ENCODE measurements around the gene KREMEN1. TPM values are rescaled to one million over a fixed set of nuclear protein-coding genes. Genes with fewer than 3 reads are reported as not detected.

The KREMEN1 gene
- total RNA-seq, 1 experiment from 2014 or later = 31.9 TPM

DNA sequence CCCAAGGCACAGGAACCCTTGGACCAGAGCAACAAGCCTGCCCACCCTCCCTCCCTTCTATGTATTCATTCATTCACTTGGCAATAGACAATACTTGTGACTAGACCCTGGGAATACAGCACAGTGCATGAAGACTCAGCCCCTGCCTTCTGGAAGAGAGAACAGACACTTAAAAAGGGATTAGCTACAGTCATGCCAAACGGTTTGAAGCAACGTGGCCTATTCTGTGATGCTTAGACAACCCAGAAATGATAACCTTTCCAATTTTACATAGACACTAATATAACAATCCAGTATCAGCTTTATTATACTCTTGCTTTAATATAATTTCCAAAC, 52.6 kb downstream of the KREMEN1 start:
- Histone ChIP-seq H3K4me1 (ENCODE audit: control insufficient read depth in 1 of 2, insufficient read depth in 2 of 2, low read length in 2 of 2) (no peaks in the 10 kb centered on the region), H2AFZ (ENCODE audit: low read depth, low read length, poor library complexity, severe bottlenecking) (no peak overlapping the region), H3K27ac (ENCODE audit: low read depth, low read length) (no peak overlapping the region), H3K4me3 (replicated peaks in 1 of 2; ENCODE audit: low read depth in 1 of 2, low read length in 2 of 2) (no peak overlapping the region), H3K9ac (ENCODE audit: low read length) (no peak overlapping the region), H3K4me2 (ENCODE audit: low read length) (no peak overlapping the region), H3K79me2 (ENCODE audit: insufficient read depth, low read length) (no peaks in the 10 kb centered on the region), H3K9me3 (ENCODE audit: control insufficient read depth in 1 of 2, insufficient read depth in 1 of 2, low read depth in 1 of 2, low read length in 2 of 2) (no peaks in the 10 kb centered on the region), H3K27me3 (ENCODE audit: insufficient read depth, low read length) (no peaks in the 10 kb centered on the region), H3K9me2 (ENCODE audit: insufficient read depth) (no peaks in the 10 kb centered on the region), H4K20me1 (ENCODE audit: insufficient read depth) (no peaks in the 10 kb centered on the region), H3K36me3 (ENCODE audit: control insufficient read depth in 1 of 2, insufficient read depth in 2 of 2, low read length in 2 of 2) (no peaks in the 10 kb centered on the region; a peak in 1 of 4 replicates)
- POLR2A ChIA-PET = no interaction called here
- no TSS peak for BruUV-seq (replicated peaks)
- CTCF ChIA-PET = no interaction called here
- DNase-seq (ENCODE audit: low read depth, low spot score) = no peak
- intact Hi-C loops (cut with micrococcal nuclease) = no loop called here
- no peak for ATAC-seq
- RAD21 ChIA-PET (ENCODE audit: low non-redundant PET in 1 of 2, low total read pairs in 2 of 2, uncharacterized antibody in 2 of 2, unreplicated experiment in 2 of 2) = no interaction called here
- TF ChIP-seq ZFX (IDR thresholded peaks at IDR 0.05) (no peak), CBX3 (IDR thresholded peaks at IDR 0.05; ENCODE audit: low read depth) (no peak), POLR2AphosphoS5 (IDR thresholded peaks at IDR 0.05; ENCODE audit: low read depth, low read length) (no peak), SP1 (IDR thresholded peaks at IDR 0.05; ENCODE audit: low read depth) (no peak), EZH2 (IDR thresholded peaks at IDR 0.05) (no peak), EGR1 (IDR thresholded peaks at IDR 0.05; ENCODE audit: low read depth) (no peak), ELF1 (IDR thresholded peaks at IDR 0.05; ENCODE audit: borderline replicate concordance, low read depth) (no peak), JUND (IDR thresholded peaks at IDR 0.05) (no peak), EZH2phosphoT487 (IDR thresholded peaks at IDR 0.05; ENCODE audit: borderline replicate concordance) (no peak), RAD21 (IDR thresholded peaks at IDR 0.05; ENCODE audit: low read depth) (no peak), YY1 (IDR thresholded peaks at IDR 0.05; ENCODE audit: extremely low read depth, insufficient replicate concordance, low read depth, low read length) (no peak), SIN3A (IDR thresholded peaks at IDR 0.05; ENCODE audit: low read depth) (no peak), TCF7L2 (IDR thresholded peaks at IDR 0.05; ENCODE audit: borderline replicate concordance, extremely low read depth, insufficient read depth, insufficient read length) (no peak), CEBPB (IDR thresholded peaks at IDR 0.05; ENCODE audit: low read depth) (no peak)
- TF ChIP-seq, protein P1, sequence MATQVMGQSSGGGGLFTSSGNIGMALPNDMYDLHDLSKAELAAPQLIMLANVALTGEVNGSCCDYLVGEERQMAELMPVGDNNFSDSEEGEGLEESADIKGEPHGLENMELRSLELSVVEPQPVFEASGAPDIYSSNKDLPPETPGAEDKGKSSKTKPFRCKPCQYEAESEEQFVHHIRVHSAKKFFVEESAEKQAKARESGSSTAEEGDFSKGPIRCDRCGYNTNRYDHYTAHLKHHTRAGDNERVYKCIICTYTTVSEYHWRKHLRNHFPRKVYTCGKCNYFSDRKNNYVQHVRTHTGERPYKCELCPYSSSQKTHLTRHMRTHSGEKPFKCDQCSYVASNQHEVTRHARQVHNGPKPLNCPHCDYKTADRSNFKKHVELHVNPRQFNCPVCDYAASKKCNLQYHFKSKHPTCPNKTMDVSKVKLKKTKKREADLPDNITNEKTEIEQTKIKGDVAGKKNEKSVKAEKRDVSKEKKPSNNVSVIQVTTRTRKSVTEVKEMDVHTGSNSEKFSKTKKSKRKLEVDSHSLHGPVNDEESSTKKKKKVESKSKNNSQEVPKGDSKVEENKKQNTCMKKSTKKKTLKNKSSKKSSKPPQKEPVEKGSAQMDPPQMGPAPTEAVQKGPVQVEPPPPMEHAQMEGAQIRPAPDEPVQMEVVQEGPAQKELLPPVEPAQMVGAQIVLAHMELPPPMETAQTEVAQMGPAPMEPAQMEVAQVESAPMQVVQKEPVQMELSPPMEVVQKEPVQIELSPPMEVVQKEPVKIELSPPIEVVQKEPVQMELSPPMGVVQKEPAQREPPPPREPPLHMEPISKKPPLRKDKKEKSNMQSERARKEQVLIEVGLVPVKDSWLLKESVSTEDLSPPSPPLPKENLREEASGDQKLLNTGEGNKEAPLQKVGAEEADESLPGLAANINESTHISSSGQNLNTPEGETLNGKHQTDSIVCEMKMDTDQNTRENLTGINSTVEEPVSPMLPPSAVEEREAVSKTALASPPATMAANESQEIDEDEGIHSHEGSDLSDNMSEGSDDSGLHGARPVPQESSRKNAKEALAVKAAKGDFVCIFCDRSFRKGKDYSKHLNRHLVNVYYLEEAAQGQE (IDR thresholded peaks at IDR 0.05; ENCODE audit: low read depth) = no peak
- TF ChIP-seq, protein P2, sequence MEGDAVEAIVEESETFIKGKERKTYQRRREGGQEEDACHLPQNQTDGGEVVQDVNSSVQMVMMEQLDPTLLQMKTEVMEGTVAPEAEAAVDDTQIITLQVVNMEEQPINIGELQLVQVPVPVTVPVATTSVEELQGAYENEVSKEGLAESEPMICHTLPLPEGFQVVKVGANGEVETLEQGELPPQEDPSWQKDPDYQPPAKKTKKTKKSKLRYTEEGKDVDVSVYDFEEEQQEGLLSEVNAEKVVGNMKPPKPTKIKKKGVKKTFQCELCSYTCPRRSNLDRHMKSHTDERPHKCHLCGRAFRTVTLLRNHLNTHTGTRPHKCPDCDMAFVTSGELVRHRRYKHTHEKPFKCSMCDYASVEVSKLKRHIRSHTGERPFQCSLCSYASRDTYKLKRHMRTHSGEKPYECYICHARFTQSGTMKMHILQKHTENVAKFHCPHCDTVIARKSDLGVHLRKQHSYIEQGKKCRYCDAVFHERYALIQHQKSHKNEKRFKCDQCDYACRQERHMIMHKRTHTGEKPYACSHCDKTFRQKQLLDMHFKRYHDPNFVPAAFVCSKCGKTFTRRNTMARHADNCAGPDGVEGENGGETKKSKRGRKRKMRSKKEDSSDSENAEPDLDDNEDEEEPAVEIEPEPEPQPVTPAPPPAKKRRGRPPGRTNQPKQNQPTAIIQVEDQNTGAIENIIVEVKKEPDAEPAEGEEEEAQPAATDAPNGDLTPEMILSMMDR (IDR thresholded peaks at IDR 0.05 in 2 of 3, conservative IDR thresholded peaks at IDR 0.05 in 1 of 3; ENCODE audit: borderline replicate concordance in 1 of 3, insufficient read depth in 1 of 3, low read depth in 2 of 3, low read length in 2 of 3) = no peak
- TF ChIP-seq, protein P3, sequence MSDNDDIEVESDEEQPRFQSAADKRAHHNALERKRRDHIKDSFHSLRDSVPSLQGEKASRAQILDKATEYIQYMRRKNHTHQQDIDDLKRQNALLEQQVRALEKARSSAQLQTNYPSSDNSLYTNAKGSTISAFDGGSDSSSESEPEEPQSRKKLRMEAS (IDR thresholded peaks at IDR 0.05) = no peak
- TF ChIP-seq, protein P4, sequence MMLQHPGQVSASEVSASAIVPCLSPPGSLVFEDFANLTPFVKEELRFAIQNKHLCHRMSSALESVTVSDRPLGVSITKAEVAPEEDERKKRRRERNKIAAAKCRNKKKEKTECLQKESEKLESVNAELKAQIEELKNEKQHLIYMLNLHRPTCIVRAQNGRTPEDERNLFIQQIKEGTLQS (IDR thresholded peaks at IDR 0.05) = no peak
